WERI-Rb-1 (cell line): ENCODE measurements around the gene AURKA.

Source experiments
- DNase-seq: peaks from one replicate; pipeline ENCODE4 v3.0.0-alpha.2; 2020
- H3K27ac ChIP-seq: fragments of 250-450 bp; sonication (Bioruptor Pico); 2 replicates; pipeline ENCODE4 v1.5.1; 2020; ENCODE audit warnings: mild to moderate bottlenecking, moderate library complexity
- H3K27me3 ChIP-seq: fragments of 250-450 bp; sonication (Bioruptor Pico); 2 replicates; pipeline ENCODE4 v1.5.1; 2021; ENCODE audit warnings: mild to moderate bottlenecking, low read depth, moderate library complexity; ENCODE audit not compliant: insufficient read depth, severe bottlenecking
- H3K36me3 ChIP-seq: fragments of 250-450 bp; sonication (Bioruptor Pico); 2 replicates; pipeline ENCODE4 v1.5.1; 2020; ENCODE audit warnings: mild to moderate bottlenecking, moderate library complexity
- H3K4me3 ChIP-seq: 2 replicates; pipeline ENCODE4 v1.5.1; 2011; ENCODE audit warnings: low read depth, mild to moderate bottlenecking, control low read depth, low read length
- H3K9me3 ChIP-seq: fragments of 250-450 bp; sonication (Bioruptor Pico); 2 replicates; pipeline ENCODE4 v1.5.1; 2021; ENCODE audit warnings: mild to moderate bottlenecking, moderate library complexity; ENCODE audit not compliant: severe bottlenecking
- CTCF ChIP-seq: IDR thresholded peaks from 2 replicates; pipeline ENCODE4 v1.5.1; 2011; ENCODE audit warnings: low read depth, mild to moderate bottlenecking, control low read depth, inconsistent platforms, low read length

AURKA gene

DNA sequence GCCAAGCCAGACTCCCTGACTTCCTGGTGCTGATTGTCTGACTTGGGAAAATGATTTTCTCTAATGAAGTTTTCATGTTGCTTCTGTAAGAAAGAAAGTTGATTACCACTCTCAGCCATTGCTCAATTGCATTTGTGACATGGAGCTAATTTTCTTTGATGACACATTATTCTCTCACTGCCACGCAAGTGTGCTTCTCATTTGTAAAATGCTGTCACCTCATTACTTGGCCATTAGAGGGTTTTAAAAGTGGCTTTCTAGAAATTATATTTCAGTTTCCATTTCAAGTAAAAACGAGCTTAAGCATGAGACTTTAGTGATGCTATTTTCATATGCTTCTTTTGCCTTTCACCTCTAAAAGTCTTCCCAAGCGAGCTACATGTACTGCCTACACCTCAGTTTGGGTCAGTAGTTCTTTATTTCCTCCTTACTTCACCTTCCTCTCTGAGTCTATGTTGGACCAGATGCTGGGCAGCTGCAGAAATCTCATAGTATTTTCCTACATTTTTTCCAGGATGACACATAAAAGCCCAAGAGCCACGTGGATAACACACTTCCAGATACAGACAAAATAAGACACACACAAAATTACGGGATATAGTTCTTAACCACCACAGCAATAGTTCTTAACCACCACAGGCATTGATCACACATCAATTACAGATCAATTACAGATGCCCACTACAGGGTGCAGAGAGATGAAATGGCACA, 39.5 kb downstream of the AURKA start:
- H3K9me3 ChIP-seq: no peaks in the 10 kb centered on the region
- H3K4me3 ChIP-seq: no peak overlapping the region
- no peak overlapping the region for H3K27ac ChIP-seq
- TF ChIP-seq CTCF: no peak
- no peak for DNase-seq
- H3K36me3 ChIP-seq: no peaks in the 10 kb centered on the region
- no peaks in the 10 kb centered on the region for H3K27me3 ChIP-seq

- no peaks in the 10 kb centered on the region for H3K9me3 ChIP-seq
- H3K4me3 ChIP-seq: no peak overlapping the region
- no peaks in the 10 kb centered on the region for H3K27me3 ChIP-seq
- no peaks in the 10 kb centered on the region for H3K36me3 ChIP-seq
- no peak for DNase-seq
- no peak overlapping the region for H3K27ac ChIP-seq
- TF ChIP-seq CTCF: no peak
These were observed 41.2 kb downstream of the AURKA start for GRCh38 chr20:56350842-56351241.

GRCh38 chr20:56348746-56349145, 43.3 kb downstream of the AURKA start:
- Histone ChIP-seq H3K27ac (no peak overlapping the region), H3K27me3 (peaks cover 14% of the 10 kb centered on the region), H3K4me3 (no peak overlapping the region), H3K36me3 (no peaks in the 10 kb centered on the region), H3K9me3 (no peaks in the 10 kb centered on the region)
- no peak for TF ChIP-seq CTCF
- no peak for DNase-seq

DNA sequence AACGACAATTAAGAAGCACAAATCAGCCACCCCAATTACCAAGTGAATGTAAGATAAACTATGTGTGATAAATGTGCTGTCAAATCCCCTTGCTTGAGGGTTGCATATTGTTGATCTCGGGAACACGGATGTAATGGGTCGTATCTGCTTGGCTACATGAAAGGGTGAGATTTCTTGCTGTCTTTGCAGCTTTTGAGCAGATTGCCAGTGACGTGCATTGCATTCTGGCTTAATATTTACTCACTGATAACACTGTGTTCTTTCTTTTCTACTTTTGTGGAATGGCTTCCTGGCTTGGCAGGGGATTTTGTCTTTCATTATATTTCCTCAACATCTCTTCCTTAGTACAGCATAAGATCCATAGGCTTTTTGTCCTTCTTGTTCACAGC, 43.7 kb downstream of the AURKA start:
- H3K27me3 ChIP-seq: peaks cover 19% of the 10 kb centered on the region
- H3K27ac ChIP-seq: no peak overlapping the region
- DNase-seq: no peak
- TF ChIP-seq CTCF: no peak
- H3K9me3 ChIP-seq: no peaks in the 10 kb centered on the region
- no peak overlapping the region for H3K4me3 ChIP-seq
- no peaks in the 10 kb centered on the region for H3K36me3 ChIP-seq

- no peak for TF ChIP-seq CTCF
- DNase-seq: no peak
These were observed 44.2 kb downstream of the AURKA start for GRCh38 chr20:56347628-56348304.

More at GRCh38 chr20:56347628-56348304, 44.2 kb downstream of the AURKA start:
- no peak overlapping the region for H3K27ac ChIP-seq
- no peaks in the 10 kb centered on the region for H3K36me3 ChIP-seq
- no peaks in the 10 kb centered on the region for H3K9me3 ChIP-seq
- peaks cover 24% of the 10 kb centered on the region for H3K27me3 ChIP-seq
- H3K4me3 ChIP-seq: no peak overlapping the region
